DND-41 (cell line): ENCODE results near the gene TP53RK.
"Not testable (repeated sequence)": the region's sequence is repeated elsewhere in the genome, so short reads cannot be mapped to it uniquely, and the experiment has no call there.

Source experiments
- ATAC-seq: fragments of 200-7000 bp; cut with Tn5 transposase; 3 replicates; pipeline ENCODE4 v1.9.1; 2021; ENCODE audit warnings: low read depth; ENCODE audit not compliant: insufficient read depth
- DNase-seq: peaks from one replicate; pipeline ENCODE4 v3.0.0-alpha.2; 2020
- H2AFZ ChIP-seq: 2 replicates; pipeline ENCODE4 v1.6.0; 2012; ENCODE audit warnings: low read depth, low read length
- H3K27ac ChIP-seq: 2 replicates; pipeline ENCODE4 v1.5.1; 2012; ENCODE audit warnings: low read length, inconsistent platforms
- H3K27me3 ChIP-seq: fragments of 200-600 bp; sonication (generic); 2 replicates; pipeline ENCODE4 v1.6.0; 2012; ENCODE audit warnings: low read length, mild to moderate bottlenecking, inconsistent platforms; ENCODE audit not compliant: insufficient read depth, poor library complexity
- H3K36me3 ChIP-seq: 2 replicates; pipeline ENCODE4 v1.5.1; 2012; ENCODE audit warnings: low read length, inconsistent platforms; ENCODE audit not compliant: insufficient read depth
- H3K4me1 ChIP-seq: 2 replicates; pipeline ENCODE4 v1.5.1; 2012; ENCODE audit warnings: mild to moderate bottlenecking, low read length; ENCODE audit not compliant: insufficient read depth
- H3K4me2 ChIP-seq: 2 replicates; pipeline ENCODE4 v1.6.0; 2012; ENCODE audit warnings: mild to moderate bottlenecking, moderate library complexity, low read length, inconsistent platforms; ENCODE audit not compliant: insufficient read depth
- H3K4me3 ChIP-seq, 2 experiments: fragments of 200-600 bp in 1 of 2; shearing (Covaris generic) in 1 of 2; 2 replicates each; pipeline ENCODE4 v1.5.1; 2012 to 2016; ENCODE audit warnings: inconsistent platforms in 2 of 2, low read length in 2 of 2, mild to moderate bottlenecking in 2 of 2, low read depth in 1 of 2, moderate library complexity in 1 of 2
- H3K79me2 ChIP-seq: 2 replicates; pipeline ENCODE4 v1.6.0; 2012; ENCODE audit warnings: low read length, inconsistent platforms; ENCODE audit not compliant: insufficient read depth
- H3K9ac ChIP-seq: 2 replicates; pipeline ENCODE4 v1.6.0; 2012; ENCODE audit warnings: low read depth, mild to moderate bottlenecking, inconsistent platforms, low read length, moderate library complexity
- H3K9me3 ChIP-seq: 2 replicates; pipeline ENCODE4 v1.5.1; 2012; ENCODE audit warnings: low read length, moderate library complexity, mild to moderate bottlenecking, inconsistent platforms; ENCODE audit not compliant: insufficient read depth, severe bottlenecking
- H4K20me1 ChIP-seq: 2 replicates; pipeline ENCODE4 v1.6.0; 2012; ENCODE audit warnings: low read length; ENCODE audit not compliant: insufficient read depth
- EZH2 ChIP-seq: IDR thresholded peaks from 3 replicates; pipeline ENCODE4 v1.6.1; 2012; ENCODE audit warnings: borderline replicate concordance, low read depth, mild to moderate bottlenecking, moderate library complexity, low read length, inconsistent platforms; ENCODE audit not compliant: severe bottlenecking
- TF ChIP-seq, protein P1 (sequence below): IDR thresholded peaks from 2 replicates; pipeline ENCODE4 v1.5.1; 2012; ENCODE audit warnings: borderline replicate concordance, low read length, moderate library complexity, mild to moderate bottlenecking; ENCODE audit not compliant: poor library complexity, severe bottlenecking; ENCODE audit errors: extremely low read depth

TP53RK gene

DNA sequence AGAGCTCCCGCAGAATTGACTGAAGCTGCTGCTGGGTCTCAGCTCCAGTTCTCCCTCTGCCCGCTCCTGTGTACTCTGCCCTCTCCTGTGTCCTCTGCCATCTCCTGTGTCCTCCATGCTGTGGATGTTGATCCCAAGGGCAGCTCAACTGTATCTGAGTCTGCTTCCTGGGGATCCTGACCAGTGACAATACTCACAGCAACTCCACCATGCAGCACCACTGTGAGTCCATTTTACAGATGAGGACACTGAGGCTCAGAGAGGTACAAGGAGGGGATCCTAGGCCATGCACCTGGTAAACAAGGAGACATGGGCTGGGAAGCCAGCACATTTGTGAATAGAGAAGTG lies 8.6 kb downstream of the TP53RK start:
- Histone ChIP-seq H2AFZ (no peak overlapping the region), H3K27ac (no peak overlapping the region), H4K20me1 (peaks cover 47% of the 10 kb centered on the region), H3K4me3 (no peak overlapping the region), H3K9ac (no peak overlapping the region), H3K4me2 (no peak overlapping the region), H3K79me2 (peaks cover 19% of the 10 kb centered on the region), H3K27me3 (no peaks in the 10 kb centered on the region), H3K36me3 (peaks cover 29% of the 10 kb centered on the region), H3K4me1 (no peaks in the 10 kb centered on the region), H3K9me3 (no peaks in the 10 kb centered on the region)
- TF ChIP-seq EZH2 = no peak
- TF ChIP-seq, protein P1, sequence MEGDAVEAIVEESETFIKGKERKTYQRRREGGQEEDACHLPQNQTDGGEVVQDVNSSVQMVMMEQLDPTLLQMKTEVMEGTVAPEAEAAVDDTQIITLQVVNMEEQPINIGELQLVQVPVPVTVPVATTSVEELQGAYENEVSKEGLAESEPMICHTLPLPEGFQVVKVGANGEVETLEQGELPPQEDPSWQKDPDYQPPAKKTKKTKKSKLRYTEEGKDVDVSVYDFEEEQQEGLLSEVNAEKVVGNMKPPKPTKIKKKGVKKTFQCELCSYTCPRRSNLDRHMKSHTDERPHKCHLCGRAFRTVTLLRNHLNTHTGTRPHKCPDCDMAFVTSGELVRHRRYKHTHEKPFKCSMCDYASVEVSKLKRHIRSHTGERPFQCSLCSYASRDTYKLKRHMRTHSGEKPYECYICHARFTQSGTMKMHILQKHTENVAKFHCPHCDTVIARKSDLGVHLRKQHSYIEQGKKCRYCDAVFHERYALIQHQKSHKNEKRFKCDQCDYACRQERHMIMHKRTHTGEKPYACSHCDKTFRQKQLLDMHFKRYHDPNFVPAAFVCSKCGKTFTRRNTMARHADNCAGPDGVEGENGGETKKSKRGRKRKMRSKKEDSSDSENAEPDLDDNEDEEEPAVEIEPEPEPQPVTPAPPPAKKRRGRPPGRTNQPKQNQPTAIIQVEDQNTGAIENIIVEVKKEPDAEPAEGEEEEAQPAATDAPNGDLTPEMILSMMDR = no peak
- ATAC-seq (no peak), DNase-seq (no peak)

DNA sequence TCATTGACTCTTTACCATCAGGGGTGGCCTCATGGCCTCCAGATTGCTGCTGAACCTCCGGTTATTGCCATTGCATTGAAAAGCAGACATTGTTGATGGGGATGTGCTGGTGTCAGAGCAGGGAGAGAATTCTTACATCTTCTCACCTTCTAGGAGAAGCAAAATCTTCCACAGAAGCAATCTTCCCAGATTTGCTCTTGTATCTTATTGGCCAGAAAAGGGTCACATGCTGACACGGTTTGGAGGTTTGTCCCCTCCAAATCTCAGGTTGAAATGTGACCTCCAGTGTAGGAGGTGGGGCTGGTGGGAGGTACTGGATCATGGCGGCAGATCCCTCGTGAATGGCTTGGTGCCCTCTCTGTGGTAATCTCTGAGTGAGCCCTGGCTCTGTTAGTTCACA lies 10.7 kb downstream of the TP53RK start:
- H3K4me3 ChIP-seq = no peak overlapping the region
- H3K9ac ChIP-seq = no peak overlapping the region
- H3K4me2 ChIP-seq = no peak overlapping the region
- TF ChIP-seq, protein P1 = no peak
- no peak for TF ChIP-seq EZH2
- no peaks in the 10 kb centered on the region for H3K4me1 ChIP-seq
- no peaks in the 10 kb centered on the region for H3K9me3 ChIP-seq
- ATAC-seq = no peak
- no peaks in the 10 kb centered on the region for H3K27me3 ChIP-seq
- H2AFZ ChIP-seq = no peak overlapping the region
- peaks cover 15% of the 10 kb centered on the region; the same call in 1 of the 2 replicates for H3K36me3 ChIP-seq
- no peaks in the 10 kb centered on the region for H3K79me2 ChIP-seq
- peaks cover 26% of the 10 kb centered on the region for H4K20me1 ChIP-seq
- no peak overlapping the region for H3K27ac ChIP-seq
- no peak for DNase-seq

DNA sequence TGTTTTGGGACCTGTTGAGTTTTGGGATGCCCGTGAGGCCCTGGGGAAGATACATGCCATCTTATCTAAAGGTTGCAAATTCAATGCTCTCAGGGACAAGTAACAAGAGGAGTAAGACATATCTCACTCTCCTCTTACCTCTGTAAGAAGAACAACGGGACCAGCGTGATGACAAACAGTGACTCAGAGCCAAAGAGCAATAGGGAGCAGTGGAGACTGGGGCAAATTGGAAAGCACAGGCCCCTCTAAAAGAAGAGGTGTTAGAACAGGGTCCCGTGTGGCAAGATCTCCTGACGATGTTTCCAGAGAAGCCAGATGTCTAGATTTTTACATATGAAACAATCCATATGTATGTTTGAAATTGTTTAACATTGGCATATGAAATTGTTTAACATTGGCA lies 11.6 kb downstream of the TP53RK start:
- no peak for TF ChIP-seq EZH2
- TF ChIP-seq, protein P1 = no peak
- Histone ChIP-seq H3K27me3 (no peaks in the 10 kb centered on the region), H3K4me2 (no peak overlapping the region), H4K20me1 (peaks cover 23% of the 10 kb centered on the region), H3K4me1 (no peaks in the 10 kb centered on the region), H2AFZ (no peak overlapping the region), H3K36me3 (peaks cover 15% of the 10 kb centered on the region; the same call in 1 of the 2 replicates), H3K27ac (no peak overlapping the region), H3K9ac (no peak overlapping the region), H3K9me3 (no peaks in the 10 kb centered on the region), H3K4me3 (no peak overlapping the region), H3K79me2 (no peaks in the 10 kb centered on the region)
- ATAC-seq (no peak), DNase-seq (no peak)

DNA sequence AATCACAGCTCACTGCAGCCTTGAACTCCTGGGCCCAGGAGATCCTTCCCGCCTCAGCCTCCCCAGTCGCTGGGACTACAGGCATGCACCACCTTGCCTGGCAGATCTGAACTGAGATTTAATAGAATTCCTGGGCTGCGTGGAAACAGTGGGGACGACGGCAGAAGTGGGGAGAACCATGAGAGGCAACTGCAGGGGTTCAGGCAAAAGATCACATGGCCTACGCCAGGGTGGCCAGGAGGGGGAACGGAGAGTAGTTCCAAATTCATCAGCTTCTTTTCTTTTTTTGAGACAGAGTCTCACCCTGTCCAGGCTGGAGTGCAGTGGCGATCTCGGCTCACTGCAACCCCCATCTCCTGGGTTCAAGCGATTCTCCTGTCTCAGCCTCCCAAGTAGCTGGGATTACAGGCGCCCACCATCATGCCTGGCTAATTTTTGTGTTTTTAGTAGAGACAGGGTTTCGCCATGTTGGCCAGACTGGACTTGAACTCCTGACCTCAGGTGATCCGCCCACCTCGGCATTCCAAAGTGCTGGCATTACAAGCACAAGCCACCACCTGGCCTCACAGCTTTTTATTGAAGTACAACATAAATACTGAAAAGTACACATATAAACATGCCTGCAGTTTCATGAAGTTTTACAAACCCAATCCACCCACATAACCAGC lies 12.5 kb downstream of the TP53RK start:
- not testable (repeated sequence) for H2AFZ ChIP-seq, H3K27ac ChIP-seq, ATAC-seq, H3K4me3 ChIP-seq, H3K9me3 ChIP-seq, H3K4me1 ChIP-seq, H3K4me2 ChIP-seq, H3K79me2 ChIP-seq, H3K27me3 ChIP-seq, H3K9ac ChIP-seq, DNase-seq
- peaks cover 20% of the 10 kb centered on the region for H4K20me1 ChIP-seq
- H3K36me3 ChIP-seq = peaks cover 15% of the 10 kb centered on the region; the same call in 1 of the 2 replicates
